Endothelial cell of umbilical vein (primary cell): ENCODE measurements around the gene EXD3. TPM values are rescaled to one million over a fixed set of nuclear protein-coding genes. Genes with fewer than 3 reads are reported as not detected.

Source experiments
- BruUV-seq: library from RNA; stranded (reverse); fragments of 400-500 nt; replicated peaks from 2 replicates; lab custom pipeline; 2021; lab: Mats Ljungman, UMichigan
- CTCF ChIA-PET: fragments of 300-600, 350-600 bp; sonication (Branson Sonifier 250); formaldehyde crosslinking; loops from one replicate; lab custom pipeline; 2021; ENCODE audit warnings: antibody characterized with exemption, inconsistent platforms; lab: Charles Lee
- POLR2A ChIA-PET: fragments of 300-600, 350-600 bp; sonication (Branson Sonifier 250); formaldehyde crosslinking; loops from one replicate; lab custom pipeline; 2021; ENCODE audit warnings: antibody characterized with exemption, inconsistent platforms; lab: Charles Lee
- DNase-seq: peaks from one replicate; pipeline ENCODE4 v3.0.0-alpha.2; 2011; ENCODE audit warnings: low read depth, low spot score
- FAIRE-seq: peaks from 2 replicates; lab custom pipeline; 2011; peaks lifted over from hg19 to GRCh38; lab: Jason Lieb, UNC
- H2AFZ ChIP-seq: 2 replicates; pipeline ENCODE4 v1.6.0; 2012; ENCODE audit warnings: low read depth, low read length, control low read depth, inconsistent platforms
- H3K27ac ChIP-seq: 2 replicates; pipeline ENCODE4 v1.5.1; 2011; ENCODE audit warnings: low read depth, mild to moderate bottlenecking, control low read depth, low read length, moderate library complexity; ENCODE audit not compliant: insufficient read depth
- H3K27me3 ChIP-seq, 2 experiments: 2 replicates each; pipeline versions ENCODE4 v1.6.0 to v1.6.1; 2011; ENCODE audit warnings: low read length in 2 of 2, mixed read lengths in 1 of 2; ENCODE audit not compliant: control insufficient read depth in 2 of 2, insufficient read depth in 2 of 2
- H3K36me3 ChIP-seq, 2 experiments: 2 replicates in 1 of 2; 3 replicates in 1 of 2; pipeline ENCODE4 v1.5.1; 2011; ENCODE audit warnings: low read length in 2 of 2, mild to moderate bottlenecking in 1 of 2, moderate library complexity in 1 of 2; ENCODE audit not compliant: control insufficient read depth in 2 of 2, insufficient read depth in 2 of 2; ENCODE audit errors: extremely low read depth in 1 of 2
- H3K4me1 ChIP-seq: 3 replicates; pipeline ENCODE4 v1.5.1; 2011; ENCODE audit warnings: mild to moderate bottlenecking, low read length; ENCODE audit not compliant: control insufficient read depth, insufficient read depth; ENCODE audit errors: extremely low read depth
- H3K4me2 ChIP-seq: 2 replicates; pipeline ENCODE4 v1.6.1; 2011; ENCODE audit warnings: low read length, control low read depth, mixed read lengths; ENCODE audit not compliant: insufficient read depth
- H3K4me3 ChIP-seq, 3 experiments: fragments of 200-600 bp in 1 of 3; sonication (generic), shearing (Covaris generic) in 1 of 3; replicated peaks in 1 of 3; 2 replicates each; pipeline ENCODE4 v1.5.1; 2011 to 2016; ENCODE audit warnings: control low read depth in 3 of 3, low read length in 3 of 3, mild to moderate bottlenecking in 2 of 3, inconsistent platforms in 1 of 3, low read depth in 1 of 3, moderate library complexity in 1 of 3; ENCODE audit not compliant: insufficient read depth in 1 of 3
- H3K79me2 ChIP-seq: 2 replicates; pipeline ENCODE4 v1.6.0; 2012; ENCODE audit warnings: low read length, inconsistent platforms; ENCODE audit not compliant: control insufficient read depth, insufficient read depth
- H3K9ac ChIP-seq: replicated peaks from 2 replicates; pipeline ENCODE3; 2011; ENCODE audit warnings: low read length, control low read depth; ENCODE audit not compliant: insufficient read depth; ENCODE audit errors: extremely low read depth
- H3K9me1 ChIP-seq: replicated peaks from 3 replicates; pipeline ENCODE4 v1.6.0; 2011; ENCODE audit warnings: mild to moderate bottlenecking, low read length; ENCODE audit not compliant: control insufficient read depth, insufficient read depth; ENCODE audit errors: extremely low read depth
- H3K9me3 ChIP-seq: replicated peaks from 2 replicates; pipeline ENCODE4 v1.5.1; 2012; ENCODE audit warnings: low read length, inconsistent platforms; ENCODE audit not compliant: control insufficient read depth, insufficient read depth
- H4K20me1 ChIP-seq: replicated peaks from 2 replicates; pipeline ENCODE3; 2011; ENCODE audit warnings: mild to moderate bottlenecking, low read length; ENCODE audit not compliant: control insufficient read depth, insufficient read depth; ENCODE audit errors: extremely low read depth
- CTCF ChIP-seq, 2 donors: IDR thresholded peaks; 1 replicate in 1 of 2; 2 replicates in 1 of 2; pipeline ENCODE4 v1.5.1; 2011; ENCODE audit warnings: low read length in 2 of 2, mild to moderate bottlenecking in 2 of 2, moderate library complexity in 2 of 2, control low read depth in 1 of 2, inconsistent platforms in 1 of 2, low read depth in 1 of 2; ENCODE audit not compliant: insufficient read depth in 1 of 2; ENCODE audit errors: extremely low read depth in 1 of 2
- EZH2 ChIP-seq: IDR thresholded peaks from 2 replicates; pipeline ENCODE4 v1.6.1; 2012; ENCODE audit warnings: borderline replicate concordance, low read depth, mild to moderate bottlenecking, moderate library complexity, low read length, inconsistent platforms; ENCODE audit not compliant: severe bottlenecking
- FOS ChIP-seq: IDR thresholded peaks from 2 replicates; pipeline ENCODE4 v1.6.1; 2011; ENCODE audit warnings: mild to moderate bottlenecking, low read length, moderate library complexity, borderline replicate concordance; ENCODE audit not compliant: insufficient read depth
- GATA2 ChIP-seq: IDR thresholded peaks from 2 replicates; pipeline ENCODE4 v1.7.0; 2011; ENCODE audit warnings: low read depth, mild to moderate bottlenecking, moderate library complexity, mixed read lengths, low read length; ENCODE audit not compliant: insufficient read length, insufficient read depth
- JUN ChIP-seq: IDR thresholded peaks from 2 replicates; pipeline ENCODE4 v1.6.1; 2011; ENCODE audit warnings: borderline replicate concordance, low read depth; ENCODE audit not compliant: insufficient read length, insufficient read depth
- MAX ChIP-seq: IDR thresholded peaks from 2 replicates; pipeline ENCODE4 v1.6.1; 2011; ENCODE audit not compliant: insufficient read depth, insufficient read length
- MYC ChIP-seq: IDR thresholded peaks from one replicate; pipeline ENCODE4 v1.6.1; 2011; ENCODE audit warnings: mild to moderate bottlenecking, low read depth, low read length
- POLR2A ChIP-seq: IDR thresholded peaks from 2 replicates; pipeline ENCODE4 v1.6.1; 2012; ENCODE audit warnings: low read depth, mild to moderate bottlenecking, control low read depth, low read length
- POLR2AphosphoS5 ChIP-seq: IDR thresholded peaks from 2 replicates; pipeline ENCODE4 v1.6.1; 2012; ENCODE audit warnings: low read depth, mild to moderate bottlenecking, control low read depth, low read length, moderate library complexity; ENCODE audit not compliant: insufficient read depth
- dilution Hi-C: fragments of 300-500 bp; cut with MboI; formaldehyde crosslinking; loops from one replicate; pipeline ENCODE4 v1.15.0; 2019; ENCODE audit warnings: low sequenced_read_pairs; ENCODE audit not compliant: extremely low pct_ligation_motif_present
- intact Hi-C: fragments of 100-400 bp; cut with micrococcal nuclease; formaldehyde crosslinking; loops from one replicate; pipeline ENCODE4 v1.10.0; 2022
- polyA plus RNA-seq, 4 experiments: library from polyadenylated mRNA; depleted of rRNA in 3 of 4; stranded (reverse) in 3 of 4; unstranded in 1 of 4; fragments of >200 nt; gene quantifications; 2 replicates each; pipeline versions ENCODE4 v1.2.1 to v1.2.3, GENCODE V29; 2011 to 2012; ENCODE audit warnings: missing spikeins in 1 of 4
- total RNA-seq: library from RNA; stranded (reverse); gene quantifications from 2 replicates; pipeline ENCODE4 v1.2.3, GENCODE V29; 2021

Gene EXD3
- total and polyA plus RNA-seq, 2 donors (not counting 3 experiments of a cell fraction or from before 2014, with no cell fraction given): 17.7 to 30.3 TPM

GRCh38 chr9:137455359-137455991 lies 32.5 kb upstream of the EXD3 start:
- H3K4me3 ChIP-seq: no peak overlapping the region
- POLR2A ChIA-PET: no interaction called here
- peaks cover 9% of the 10 kb centered on the region for H3K79me2 ChIP-seq
- H2AFZ ChIP-seq: no peak overlapping the region
- H3K9me3 ChIP-seq: no peaks in the 10 kb centered on the region
- TF ChIP-seq MYC: no peak
- TF ChIP-seq CTCF (IDR thresholded peaks at IDR 0.05; ENCODE audit: extremely low read depth in 1 of 2, insufficient read depth in 1 of 2, low read depth in 1 of 2, low read length in 2 of 2): no peak
- no peak for TF ChIP-seq EZH2
- no peak for TF ChIP-seq POLR2A
- TF ChIP-seq GATA2: no peak
- no peak for TF ChIP-seq JUN
- TF ChIP-seq FOS: no peak
- TF ChIP-seq MAX: no peak
- no peak for TF ChIP-seq POLR2AphosphoS5
- CTCF ChIA-PET: interaction anchor here (0.6 kb wide), 1 partner anchor 784 kb away, joined by 3 read pairs; no protein-coding TSS in a partner anchor
- H3K9me1 ChIP-seq: no peaks in the 10 kb centered on the region
- no peak overlapping the region for H3K4me2 ChIP-seq
- H3K27ac ChIP-seq: no peak overlapping the region
- H3K4me1 ChIP-seq: peaks cover 11% of the 10 kb centered on the region
- BruUV-seq: no TSS peak
- dilution Hi-C loops (no loop called here), intact Hi-C loops (no loop called here)
- no peaks in the 10 kb centered on the region for H4K20me1 ChIP-seq
- DNase-seq: no peak
- peaks cover 0 to 4% of the 10 kb centered on the region in 2 experiments for H3K36me3 ChIP-seq
- FAIRE-seq: no peak
- no peaks in the 10 kb centered on the region for H3K27me3 ChIP-seq
- no peak overlapping the region for H3K9ac ChIP-seq
